RKO (cell line): ENCODE measurements around the gene MRPL32.

ENCODE experiments used
- DNase-seq: peaks from one replicate; pipeline ENCODE4 v3.0.0-alpha.2; 2016; ENCODE audit warnings: low spot score

Gene MRPL32

DNA sequence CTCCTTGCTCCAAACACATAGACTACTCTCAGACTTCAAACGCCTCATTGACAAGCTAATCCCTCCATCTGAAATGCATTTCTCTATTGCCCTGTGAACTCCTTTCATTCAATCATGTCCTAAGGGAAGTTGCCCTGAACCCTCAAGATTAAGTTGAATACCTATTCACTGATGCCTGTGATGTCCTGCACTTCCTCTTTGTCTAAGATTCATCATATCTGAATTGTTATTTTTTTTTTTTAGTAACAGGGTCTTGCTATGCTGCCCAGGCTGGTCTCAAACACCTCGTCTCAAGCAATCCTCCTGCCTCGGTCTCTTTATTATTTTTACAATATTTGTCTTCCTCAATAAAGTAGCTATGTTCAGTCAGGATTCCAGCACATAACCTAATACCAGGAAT lies 3.4 kb upstream of the MRPL32 start:
- no peak for DNase-seq

DNA sequence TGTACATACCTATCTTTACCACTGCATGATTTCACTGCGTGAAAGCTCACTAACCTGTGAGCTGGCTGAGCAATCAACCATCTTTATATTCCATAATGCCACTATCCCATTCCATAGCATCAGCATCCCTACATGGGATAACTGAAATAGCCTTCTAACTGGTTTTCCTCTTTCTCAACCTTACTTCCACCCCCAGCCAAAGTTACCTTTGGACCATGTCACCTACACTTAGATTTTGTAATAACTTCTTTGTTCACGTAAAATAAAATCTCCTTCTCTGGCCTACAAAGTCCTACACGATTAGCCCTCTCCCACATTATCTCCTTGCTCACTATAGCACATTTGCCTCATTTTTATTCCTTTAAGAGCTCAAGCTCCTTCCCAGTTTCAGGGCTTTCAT lies 2.7 kb upstream of the MRPL32 start:
- DNase-seq = no peak

DNA sequence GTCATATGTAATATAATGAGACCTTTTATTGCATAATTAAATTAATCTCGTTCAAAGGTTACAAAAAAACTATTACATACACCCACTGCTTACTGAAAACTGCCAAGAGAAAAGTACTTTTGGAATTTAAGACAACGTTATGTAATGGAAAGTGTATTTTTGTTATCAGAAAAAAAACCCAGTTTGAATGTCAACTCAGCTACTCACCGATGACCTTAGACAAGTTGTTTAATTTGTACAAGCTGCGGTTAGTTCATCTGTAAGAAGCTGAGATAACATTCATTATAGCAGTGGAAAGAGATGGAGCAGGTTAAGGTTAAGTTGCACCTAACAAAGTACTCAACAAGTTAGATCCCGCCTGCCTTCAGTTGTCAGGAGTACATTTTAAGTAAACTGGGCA lies 1.3 kb upstream of the MRPL32 start:
- DNase-seq = peak; percentile 30

DNA sequence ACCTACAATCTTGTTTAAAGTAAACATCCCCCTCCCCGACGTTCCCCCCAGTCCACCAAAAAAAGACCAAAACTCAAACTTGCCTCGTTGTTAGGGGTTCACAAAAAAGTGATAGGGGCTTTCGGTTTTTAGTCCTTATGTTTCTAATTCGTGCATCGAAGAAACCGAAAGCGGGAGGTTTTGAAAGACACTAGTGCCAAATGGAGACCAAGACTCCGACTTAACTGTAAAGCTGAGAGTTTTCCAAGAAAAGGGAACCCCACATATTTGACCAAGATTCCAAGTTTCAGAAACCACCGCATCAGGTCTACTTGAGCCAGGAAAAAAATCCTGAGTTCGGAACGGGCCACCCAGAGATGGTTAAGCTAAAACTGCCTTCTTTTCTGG lies 736 bp upstream of the MRPL32 start:
- DNase-seq = peak; percentile 11

DNA sequence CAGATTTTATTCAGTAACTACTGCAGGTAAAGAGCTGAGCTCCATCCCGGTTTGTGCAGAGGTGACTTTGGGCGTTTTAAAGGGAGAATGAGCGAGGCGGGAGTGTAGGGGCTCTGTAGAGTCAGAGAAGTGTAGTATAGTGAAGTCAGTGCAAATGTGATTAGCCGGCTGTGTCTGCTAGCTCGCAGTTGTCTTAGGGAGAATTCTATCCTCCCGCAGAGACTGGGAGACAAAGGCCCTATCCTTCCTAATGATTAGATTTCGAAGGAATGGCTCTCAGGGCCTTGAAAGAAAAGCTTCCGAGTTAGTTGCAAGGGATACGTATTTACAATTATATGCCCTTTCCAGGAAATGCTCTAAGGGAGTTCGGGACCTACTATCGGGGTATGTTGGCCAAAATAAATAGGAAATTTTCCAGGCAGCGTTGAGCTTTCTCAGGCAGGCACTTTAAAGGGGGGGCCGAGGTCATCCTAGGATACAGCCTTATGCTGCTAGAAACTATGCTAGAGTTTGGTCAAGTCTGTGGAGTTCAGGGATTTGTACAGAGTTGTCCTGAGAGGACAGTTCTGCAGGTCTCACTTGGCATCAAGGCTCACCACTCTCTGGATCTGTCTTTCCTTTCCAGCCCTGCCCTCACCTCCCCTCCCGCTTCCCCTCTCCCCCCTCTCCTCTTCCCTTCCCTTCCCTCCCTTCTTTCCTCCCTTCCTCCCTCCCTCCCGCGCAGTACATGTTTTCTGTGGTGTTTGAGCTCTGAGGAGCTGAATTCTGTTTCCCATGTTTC lies 825 bp downstream of the MRPL32 start:
- peak; percentile 48 for DNase-seq

DNA sequence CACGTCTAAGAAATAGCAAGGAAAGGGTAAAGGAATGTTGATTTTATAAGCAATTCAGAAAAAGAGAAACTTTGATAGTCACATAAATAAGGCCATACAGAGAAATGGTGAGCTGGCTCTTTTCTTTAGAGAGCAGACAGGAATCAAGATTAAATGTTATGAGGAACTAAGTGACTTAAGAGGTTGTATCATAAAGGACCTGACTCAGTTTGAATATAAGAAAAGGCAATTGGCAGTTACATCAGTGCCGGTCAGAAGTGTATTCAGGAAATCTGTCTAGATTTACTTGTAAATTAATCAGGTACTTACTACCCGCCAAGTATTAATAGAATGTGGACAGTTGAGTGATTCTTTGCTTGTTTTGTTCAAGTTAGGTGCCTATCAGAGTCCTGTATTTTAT lies 2.1 kb downstream of the MRPL32 start:
- peak; percentile 58 for DNase-seq

DNA sequence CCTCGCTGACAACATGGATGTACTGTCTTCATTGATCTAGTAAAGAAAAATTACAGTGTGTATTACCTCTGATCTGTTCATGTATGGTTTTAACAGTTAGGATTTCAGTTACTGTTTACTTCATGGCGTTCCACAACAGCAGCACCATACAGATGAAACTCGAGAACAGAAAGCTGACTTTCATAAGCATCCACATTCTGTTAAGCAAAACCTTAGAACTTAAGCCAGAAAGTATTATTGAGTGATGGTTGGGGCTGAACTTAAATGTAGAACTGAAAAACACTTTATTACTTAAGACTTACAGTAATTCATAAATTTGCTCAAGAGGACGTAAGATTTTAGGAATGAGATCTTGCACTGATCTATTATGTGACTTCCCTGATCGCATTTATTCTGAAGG lies 3.7 kb downstream of the MRPL32 start:
- DNase-seq = no peak

DNA sequence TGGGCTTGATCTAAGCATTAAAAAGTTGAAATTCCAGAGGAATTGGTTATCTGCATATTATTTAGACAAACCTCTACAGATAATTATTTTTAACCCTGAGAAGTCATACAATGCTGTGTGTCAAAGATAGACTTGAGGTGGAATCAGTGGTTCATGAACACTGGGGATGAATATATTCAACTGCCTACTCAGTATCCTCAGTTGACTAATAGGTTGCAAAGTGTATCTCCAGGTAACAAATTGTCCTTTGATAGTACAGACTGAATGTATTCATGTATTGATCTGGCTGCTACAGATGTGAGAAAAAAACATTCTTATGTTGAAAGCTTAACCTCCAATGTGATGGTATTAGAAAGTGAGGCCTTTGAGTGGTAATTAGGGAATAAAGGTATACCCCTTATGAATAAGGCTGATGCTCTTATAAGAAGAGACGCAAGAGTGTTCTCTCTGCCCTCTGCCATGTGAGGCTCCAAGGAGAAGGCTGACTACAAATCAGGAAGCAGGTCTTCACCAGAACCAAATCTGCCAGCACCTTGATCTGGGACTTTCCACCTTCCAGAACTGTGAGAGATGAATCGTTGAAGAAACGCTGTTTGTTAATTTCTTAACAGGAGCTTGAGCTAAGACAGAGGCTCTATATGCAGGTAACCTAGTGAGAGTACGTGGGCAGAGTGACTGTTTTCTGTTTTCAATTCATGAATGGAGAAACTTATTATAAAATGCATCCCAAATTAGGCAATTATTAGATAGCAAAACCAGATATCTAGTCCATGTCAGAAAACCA lies 7.5 kb downstream of the MRPL32 start:
- DNase-seq = no peak

DNA sequence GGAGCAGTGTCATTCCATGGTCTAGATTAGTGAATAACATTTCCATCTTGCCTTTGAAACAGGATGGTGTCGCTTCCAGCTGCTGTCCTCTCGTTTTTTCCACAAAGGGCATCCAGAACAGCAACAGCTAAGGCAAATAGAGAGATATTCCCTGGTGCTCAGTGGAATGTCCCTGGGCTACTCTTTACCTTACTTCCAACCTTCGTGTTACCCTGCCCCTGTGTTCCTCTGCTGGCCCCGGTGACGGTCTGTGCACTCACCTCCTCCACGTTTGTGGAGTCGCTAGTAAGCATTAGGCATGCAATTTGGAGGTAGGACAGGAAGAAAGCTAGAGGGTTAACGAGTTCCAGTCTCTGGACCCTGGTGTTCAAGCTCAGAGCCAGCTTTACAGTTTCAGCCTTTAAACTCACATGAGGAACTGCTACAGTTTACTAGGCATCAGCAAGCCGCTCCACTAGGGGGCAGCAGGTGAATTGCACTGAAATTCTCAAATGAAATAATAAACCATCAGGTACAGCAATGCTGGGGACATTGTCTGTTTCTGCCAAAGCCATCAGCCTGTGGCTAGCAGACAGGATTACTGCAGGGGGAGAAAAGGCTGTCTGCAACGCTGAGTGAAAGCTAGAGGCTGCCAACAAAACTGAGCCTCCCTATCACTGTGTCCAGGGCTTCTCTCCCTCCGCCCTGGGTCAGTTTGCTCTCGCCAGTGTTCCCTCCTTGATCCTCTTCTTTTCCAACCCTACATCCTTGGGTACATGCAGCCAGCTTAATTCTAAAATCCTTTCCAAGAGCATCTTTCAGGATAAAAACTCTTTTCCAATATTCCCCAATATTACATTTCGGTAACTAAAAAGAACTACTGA lies 9.0 kb downstream of the MRPL32 start:
- DNase-seq = peak; percentile 72

DNA sequence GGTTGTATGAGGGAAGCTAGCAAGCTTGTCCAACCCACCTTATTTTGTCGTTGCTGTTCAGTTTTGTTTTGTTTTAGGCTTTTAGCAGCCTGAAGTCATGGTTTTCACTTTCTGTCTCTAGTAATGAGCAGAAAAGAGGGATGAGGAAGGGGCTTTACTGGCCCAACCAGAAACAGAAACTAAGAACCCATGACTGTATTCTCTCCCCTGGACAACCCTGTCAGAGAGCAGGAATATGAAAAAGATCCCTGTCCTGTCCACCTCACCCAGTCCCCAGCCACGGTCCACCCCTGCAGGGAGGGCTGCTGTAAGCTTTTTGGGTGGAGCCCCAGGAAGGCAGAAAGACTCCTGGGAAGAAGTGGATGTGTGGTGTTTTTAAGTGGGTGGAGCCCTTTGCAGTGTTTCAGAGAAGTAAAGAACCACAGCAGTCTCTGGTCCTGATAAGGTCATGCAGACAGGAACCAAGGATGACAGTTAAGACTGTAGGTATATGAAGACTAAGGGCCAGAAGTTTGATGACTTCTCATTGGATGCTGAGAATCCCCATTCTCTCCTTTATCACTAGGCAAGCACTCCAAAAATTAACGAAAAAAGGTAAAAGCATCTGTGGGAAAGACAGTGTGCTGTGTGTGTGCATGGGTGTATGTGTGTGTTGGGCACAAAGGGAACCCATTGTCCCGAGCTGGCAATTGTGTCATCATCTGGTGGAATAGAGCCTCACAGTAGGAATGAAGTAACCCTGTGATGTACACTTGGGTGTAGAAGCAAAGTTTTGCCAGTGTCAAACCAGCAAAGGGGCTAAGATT lies 13.8 kb downstream of the MRPL32 start:
- DNase-seq = no peak

DNA sequence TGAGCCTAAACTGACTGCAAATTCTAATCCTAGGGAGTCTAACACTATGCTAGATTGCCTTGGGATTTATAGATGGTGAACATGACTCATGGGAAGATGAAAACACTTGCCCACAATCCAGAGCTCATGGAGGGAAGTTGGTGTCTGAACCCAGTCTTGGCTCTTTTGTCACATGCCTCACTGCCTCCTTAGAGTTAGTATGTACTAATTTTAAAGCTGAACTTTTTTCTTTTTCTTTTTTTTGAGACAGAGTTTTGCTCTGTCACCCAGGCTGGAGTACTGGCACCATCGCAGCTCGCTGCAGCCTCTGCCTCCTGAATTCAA lies 14.4 kb downstream of the MRPL32 start:
- no peak for DNase-seq

DNA sequence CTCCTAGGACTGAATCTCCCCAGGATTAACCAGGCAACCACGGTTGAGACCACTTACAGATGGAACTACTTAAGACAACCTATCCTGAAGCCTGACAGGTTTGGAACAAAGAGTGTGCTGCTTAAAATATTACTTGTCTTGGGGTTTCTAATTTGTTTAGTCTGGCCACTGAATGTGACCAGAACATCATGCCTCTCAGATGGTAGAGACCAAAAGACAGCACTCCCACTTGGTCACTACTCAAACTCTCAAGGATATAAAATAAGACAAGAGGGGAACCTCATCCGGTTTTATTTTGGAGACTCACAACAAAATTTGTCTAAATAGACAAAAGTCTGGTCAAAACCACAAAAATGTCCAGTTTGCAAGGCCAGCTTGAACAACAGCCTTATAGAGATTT lies 15.3 kb downstream of the MRPL32 start:
- no peak for DNase-seq

DNA sequence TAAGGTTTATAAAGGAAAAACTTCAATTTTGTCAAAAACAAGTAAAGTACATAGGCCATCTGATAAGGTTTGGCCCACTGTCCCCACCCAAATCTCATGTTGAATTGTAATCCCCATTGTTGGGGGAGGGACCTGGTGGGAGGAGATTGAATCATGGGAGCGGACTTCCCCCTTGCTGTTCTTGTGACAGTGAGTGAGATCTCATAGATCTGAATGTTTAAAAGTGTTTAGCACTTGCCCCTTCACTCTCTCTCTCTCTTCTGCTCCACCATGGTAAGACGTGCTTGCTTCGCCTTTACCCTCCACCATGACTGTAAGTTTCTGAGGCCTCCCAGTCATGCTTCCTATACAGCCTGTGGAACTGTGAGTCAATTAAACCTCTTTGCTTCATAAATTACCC lies 18.2 kb downstream of the MRPL32 start:
- no peak for DNase-seq

DNA sequence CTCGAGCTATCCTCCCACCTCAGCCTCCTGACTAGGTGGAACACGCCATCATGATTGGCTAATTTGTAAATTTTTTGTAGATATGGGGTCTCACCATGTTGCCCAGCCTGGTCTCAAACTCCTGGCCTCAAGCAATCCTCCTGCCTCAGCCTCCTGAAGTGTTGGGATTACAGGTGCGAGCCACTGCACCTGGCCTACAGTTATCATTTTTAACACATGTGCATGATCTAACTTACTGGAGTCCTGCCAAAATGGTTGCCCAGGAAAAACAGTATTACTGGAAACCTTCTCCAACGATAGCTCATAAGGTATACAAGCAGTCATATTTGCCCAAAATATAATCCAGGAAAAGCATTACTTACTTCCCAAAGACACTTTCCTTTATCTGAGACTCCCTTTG lies 20.2 kb downstream of the MRPL32 start:
- DNase-seq = no peak

DNA sequence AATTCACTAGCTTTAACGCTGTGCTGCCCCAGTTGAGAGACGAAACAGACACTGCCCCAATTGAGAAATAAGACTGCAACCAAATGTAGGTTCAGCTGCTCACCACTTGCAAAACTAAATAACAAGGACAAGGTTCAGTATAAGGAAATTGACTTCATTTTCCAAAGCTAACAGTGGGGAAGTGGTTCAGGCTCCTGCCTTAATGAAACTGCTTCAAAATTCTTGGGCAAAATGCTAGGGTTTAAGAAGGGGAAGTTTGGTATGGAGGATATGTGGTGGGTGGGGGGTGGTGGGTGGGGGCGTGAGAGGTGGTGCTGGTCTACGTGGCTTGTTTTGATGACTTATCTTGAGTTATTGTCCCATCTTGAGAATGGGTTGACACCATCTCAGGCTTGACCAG lies 21.8 kb downstream of the MRPL32 start:
- DNase-seq = no peak

DNA sequence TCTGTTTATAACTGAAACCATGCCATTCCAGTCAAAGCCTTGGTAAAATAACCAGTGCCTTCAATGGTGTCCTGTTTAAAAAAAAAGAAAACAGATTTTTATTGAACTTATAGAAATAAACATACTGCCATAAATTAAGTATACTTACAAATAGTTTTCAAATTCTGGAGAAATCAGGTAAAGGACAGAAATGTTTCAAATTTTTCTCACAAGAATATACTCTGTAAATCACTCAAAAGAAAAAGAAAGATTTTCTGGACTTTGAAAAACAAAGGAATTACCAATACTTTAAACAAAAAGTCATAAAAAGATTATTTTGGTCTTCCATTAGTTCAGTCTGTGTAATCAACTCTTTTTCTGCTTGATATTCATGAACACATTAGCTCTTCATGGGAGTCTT lies 23.9 kb downstream of the MRPL32 start:
- DNase-seq = no peak

DNA sequence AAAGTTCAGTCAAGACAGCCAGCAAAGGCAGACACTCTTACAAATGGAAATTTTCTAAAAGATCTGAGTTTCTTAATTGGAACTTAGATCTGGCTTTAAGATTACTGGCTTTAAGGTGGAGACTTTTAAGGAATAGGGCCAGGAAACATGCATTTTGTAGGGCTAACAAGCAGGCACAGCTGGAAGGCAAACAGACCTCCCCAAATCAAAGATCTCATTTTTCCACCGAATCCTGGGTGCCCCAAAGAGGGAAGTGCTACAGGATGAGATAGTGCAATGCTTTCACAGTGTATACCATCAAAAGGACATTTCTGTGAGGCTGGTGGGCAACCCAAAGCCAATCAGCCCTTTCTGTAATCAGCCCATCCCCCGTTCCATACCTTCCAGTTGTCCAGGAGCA lies 27.4 kb downstream of the MRPL32 start:
- no peak for DNase-seq

DNA sequence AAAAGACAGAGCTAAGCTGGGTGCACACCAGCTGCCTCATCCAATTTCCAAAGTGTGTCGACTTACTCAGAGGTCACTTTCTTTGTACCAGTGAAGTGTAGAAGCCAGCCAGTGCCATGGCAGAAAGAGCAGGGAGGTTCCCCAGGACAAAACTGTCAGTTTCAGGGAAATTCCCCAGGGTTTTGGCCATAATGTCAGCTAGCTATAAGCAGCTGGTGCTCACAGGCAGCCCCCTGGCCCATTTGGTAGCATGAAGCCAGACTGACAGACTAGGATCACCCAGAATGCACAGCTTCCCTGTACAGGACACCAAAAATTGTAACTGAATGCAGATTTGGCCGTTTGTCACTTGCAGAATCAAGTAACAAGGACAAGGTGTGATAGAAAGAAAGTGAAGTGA lies 28.6 kb downstream of the MRPL32 start:
- no peak for DNase-seq

DNA sequence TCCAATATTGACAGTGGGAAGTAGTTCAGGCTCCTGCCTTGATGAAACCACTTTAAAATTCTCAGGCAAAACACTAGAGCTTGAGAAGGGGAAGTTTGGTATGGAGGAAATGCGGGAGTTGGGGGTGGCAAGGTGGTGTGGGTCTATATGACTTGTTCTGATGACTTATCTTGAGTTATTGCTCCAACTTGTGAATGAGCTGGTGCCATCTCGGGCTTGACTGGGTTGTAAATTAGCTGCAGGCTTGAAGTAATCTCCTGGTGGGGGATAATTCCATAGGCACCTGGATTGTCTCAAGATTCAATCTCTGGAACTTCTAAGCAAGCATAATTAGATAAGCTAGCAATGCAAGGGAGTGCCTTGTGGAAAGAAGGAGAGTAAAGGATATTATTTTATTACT lies 29.0 kb downstream of the MRPL32 start:
- DNase-seq = no peak

DNA sequence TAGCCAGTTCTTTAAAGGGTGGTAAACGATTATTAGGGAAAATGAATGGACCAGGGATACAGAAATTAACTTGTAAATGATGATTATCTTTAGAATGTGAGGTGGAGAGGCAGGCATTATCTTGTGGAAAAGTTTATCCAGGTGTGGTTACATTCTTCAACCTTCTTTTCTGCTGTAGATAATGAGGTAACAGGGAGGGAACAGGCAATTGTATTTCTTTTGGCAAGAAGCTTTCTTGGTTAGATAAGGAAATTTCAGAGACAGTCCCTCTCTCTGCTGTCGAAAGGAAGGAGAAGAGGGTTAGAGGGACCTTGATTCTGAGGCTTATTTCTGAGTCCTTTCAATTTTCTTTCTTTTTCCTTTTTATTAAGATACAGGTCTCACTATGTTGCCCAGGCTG lies 32.1 kb downstream of the MRPL32 start:
- DNase-seq = no peak

DNA sequence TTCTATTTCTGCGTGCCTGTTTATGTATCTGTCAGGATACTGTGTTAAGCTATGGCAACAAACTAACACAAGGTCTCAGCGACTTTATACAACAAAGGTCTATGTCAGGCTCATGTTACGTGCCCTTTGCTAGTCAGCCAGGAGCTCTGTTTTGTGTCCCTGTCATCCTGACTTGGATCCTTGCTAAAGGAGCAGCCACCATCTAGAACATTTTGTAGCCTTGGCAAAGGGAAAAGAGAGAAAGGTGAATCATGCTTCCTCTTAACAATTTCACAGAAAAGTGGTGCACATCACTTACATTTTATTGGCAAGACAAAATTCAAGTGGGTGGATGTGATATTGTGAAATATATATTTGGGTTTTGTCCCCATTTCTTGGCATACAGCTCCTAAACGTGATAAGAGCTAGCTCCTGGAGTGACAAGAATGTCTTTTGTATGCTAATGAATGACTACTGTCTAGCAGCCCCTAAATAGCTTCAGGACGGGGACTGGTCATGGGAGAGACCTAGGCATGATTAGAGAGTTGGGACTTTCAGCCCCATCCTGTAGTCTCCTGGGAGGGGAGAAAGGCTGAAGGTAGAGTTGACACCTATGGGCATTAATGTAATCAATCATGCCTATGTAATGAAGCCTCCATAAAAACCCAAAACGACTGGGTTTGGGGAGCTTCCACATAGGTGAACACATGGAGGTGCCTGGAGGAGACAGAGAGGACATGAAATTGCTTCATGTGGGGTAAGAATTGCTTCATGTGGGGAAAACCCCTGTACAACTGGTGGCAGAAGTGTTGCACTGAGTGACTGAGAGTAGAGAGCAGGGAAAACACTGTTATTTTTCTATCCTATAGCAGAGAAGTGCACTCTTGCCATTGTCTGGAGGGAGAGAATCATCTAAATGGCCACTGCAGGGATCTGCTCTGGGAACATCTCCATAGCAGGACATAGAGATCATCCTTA lies 33.0 kb downstream of the MRPL32 start:
- no peak for DNase-seq
